PC-3 (cell line): ENCODE data around the gene ADAM23. TPM values are rescaled to one million over a fixed set of nuclear protein-coding genes. Genes with fewer than 3 reads are reported as not detected.

Source experiments
- ATAC-seq: fragments of 200-7000 bp; cut with Tn5 transposase; 2 replicates; pipeline ENCODE4 v1.9.1; 2020; ENCODE audit warnings: mild to moderate bottlenecking, moderate library complexity
- BruUV-seq: library from RNA; stranded (reverse); fragments of 400-500 nt; replicated peaks from 2 replicates; lab custom pipeline; 2021; lab: Mats Ljungman, UMichigan
- CTCF ChIA-PET: fragments of 300-600 bp; sonication (Branson Sonifier 250); formaldehyde crosslinking; loops from one replicate; lab custom pipeline; 2022; ENCODE audit warnings: antibody characterized with exemption; lab: Charles Lee
- POLR2A ChIA-PET: fragments of 300-600 bp; sonication (Branson Sonifier 250); formaldehyde crosslinking; loops from one replicate; lab custom pipeline; 2022; ENCODE audit warnings: antibody characterized with exemption; ENCODE audit not compliant: unreplicated experiment; lab: Charles Lee
- DNase-seq: peaks from one replicate; pipeline ENCODE4 v3.0.0-alpha.2; 2015
- H2AFZ ChIP-seq: fragments of 300-600 bp; sonication (generic); 2 replicates; pipeline ENCODE4 v1.6.0; 2016; ENCODE audit warnings: antibody characterized with exemption, low read length
- H3F3A ChIP-seq: fragments of 300-600 bp; sonication (generic); one replicate; pipeline ENCODE4 v1.6.0; 2017; ENCODE audit warnings: antibody characterized with exemption, low read length, control low read depth, mild to moderate bottlenecking; ENCODE audit not compliant: unreplicated experiment
- H3K27ac ChIP-seq: fragments of 300-600 bp; sonication (generic); 2 replicates; pipeline ENCODE4 v1.5.1; 2016; ENCODE audit warnings: mild to moderate bottlenecking, low read length
- H3K27me3 ChIP-seq: fragments of 300-600 bp; sonication (generic); 2 replicates; pipeline ENCODE4 v1.6.1; 2016; ENCODE audit warnings: low read length, mixed read lengths
- H3K36me3 ChIP-seq: fragments of 300-600 bp; sonication (generic); 2 replicates; pipeline ENCODE4 v1.6.1; 2016; ENCODE audit warnings: low read depth, mixed run types, low read length, mixed read lengths
- H3K4me1 ChIP-seq: fragments of 300-600 bp; sonication (generic); 2 replicates; pipeline ENCODE4 v1.5.1; 2016; ENCODE audit warnings: low read length; ENCODE audit not compliant: insufficient read depth
- H3K4me2 ChIP-seq: fragments of 300-600 bp; sonication (generic); 2 replicates; pipeline ENCODE4 v1.6.0; 2016; ENCODE audit warnings: low read length
- H3K4me3 ChIP-seq: fragments of 300-600 bp; sonication (generic); 2 replicates; pipeline ENCODE4 v1.5.1; 2016; ENCODE audit warnings: mild to moderate bottlenecking, low read length, mixed read lengths
- H3K79me2 ChIP-seq: fragments of 300-600 bp; sonication (generic); 2 replicates; pipeline ENCODE4 v1.6.1; 2017; ENCODE audit warnings: low read length, mixed read lengths
- H3K9ac ChIP-seq: fragments of 300-600 bp; sonication (generic); 2 replicates; pipeline ENCODE4 v1.6.0; 2016; ENCODE audit warnings: mild to moderate bottlenecking, low read length
- H3K9me2 ChIP-seq: fragments of 300-600 bp; sonication (generic); replicated peaks from 2 replicates; pipeline ENCODE4 v1.6.1; 2016; ENCODE audit warnings: mixed run types, low read length, mixed read lengths
- H3K9me3 ChIP-seq: fragments of 300-600 bp; sonication (generic); 2 replicates; pipeline ENCODE4 v1.6.1; 2016; ENCODE audit warnings: low read length, mixed read lengths
- H4K20me1 ChIP-seq: fragments of 300-600 bp; sonication (generic); 2 replicates; pipeline ENCODE4 v1.6.1; 2016; ENCODE audit warnings: low read length, mixed read lengths
- CTCF ChIP-seq: fragments of 300-600 bp; sonication (generic); conservative IDR thresholded peaks from 2 replicates; pipeline ENCODE4 v1.5.1; 2017; ENCODE audit warnings: antibody characterized with exemption, low read depth, mild to moderate bottlenecking, low read length
- EZH2 ChIP-seq: fragments of 300-600 bp; sonication (generic); IDR thresholded peaks from one replicate; pipeline ENCODE4 v1.6.1; 2017; ENCODE audit warnings: antibody characterized with exemption, mild to moderate bottlenecking, low read length; ENCODE audit not compliant: unreplicated experiment
- EZH2phosphoT487 ChIP-seq: fragments of 300-600 bp; sonication (generic); IDR thresholded peaks from 2 replicates; pipeline ENCODE4 v1.6.1; 2018; ENCODE audit warnings: mild to moderate bottlenecking, antibody characterized with exemption, low read length, borderline replicate concordance
- intact Hi-C: fragments of 100-400 bp; cut with micrococcal nuclease; formaldehyde crosslinking; loops from 2 replicates; pipeline ENCODE4 v1.9.0; 2023
- total RNA-seq: library from RNA; depleted of rRNA; stranded (reverse); fragments of >200 nt; gene quantifications from 2 replicates; pipeline ENCODE4 v1.2.3, GENCODE V29; 2014

ADAM23 gene
- total RNA-seq, 1 experiment from 2014 or later, result 0.22 TPM

- Histone ChIP-seq H4K20me1 (no peaks in the 10 kb centered on the region), H3K27me3 (peaks cover 4% of the 10 kb centered on the region; the same call in 1 of the 2 replicates), H3K36me3 (no peaks in the 10 kb centered on the region), H3K4me1 (no peaks in the 10 kb centered on the region), H3K4me2 (no peak overlapping the region), H3F3A (no peaks in the 10 kb centered on the region), H3K4me3 (no peak overlapping the region), H3K9me3 (no peaks in the 10 kb centered on the region), H3K27ac (no peak overlapping the region), H3K79me2 (no peaks in the 10 kb centered on the region), H2AFZ (no peak overlapping the region), H3K9ac (no peak overlapping the region), H3K9me2 (no peaks in the 10 kb centered on the region)
- TF ChIP-seq CTCF, result no peak
- no peak for TF ChIP-seq EZH2phosphoT487
- TF ChIP-seq EZH2, result no peak
- CTCF ChIA-PET, result no interaction called here
- no TSS peak for BruUV-seq
- no peak for DNase-seq
- ATAC-seq, result no peak
- intact Hi-C loops, result no loop called here
- POLR2A ChIA-PET, result no interaction called here
These were observed 8.9 kb downstream of the ADAM23 start for GRCh38 chr2:206452242-206452641.

GRCh38 chr2:206452750-206453149 lies 9.4 kb downstream of the ADAM23 start:
- Histone ChIP-seq H3K9ac (no peak overlapping the region), H4K20me1 (no peaks in the 10 kb centered on the region), H3K4me1 (no peaks in the 10 kb centered on the region), H3K4me3 (no peak overlapping the region), H3F3A (no peaks in the 10 kb centered on the region), H3K4me2 (no peak overlapping the region), H3K79me2 (no peaks in the 10 kb centered on the region), H3K9me3 (no peaks in the 10 kb centered on the region), H3K36me3 (no peaks in the 10 kb centered on the region), H3K27ac (no peak overlapping the region), H2AFZ (no peak overlapping the region), H3K9me2 (no peaks in the 10 kb centered on the region), H3K27me3 (peaks cover 4% of the 10 kb centered on the region; the same call in 1 of the 2 replicates)
- BruUV-seq, result no TSS peak
- intact Hi-C loops, result no loop called here
- ATAC-seq, result no peak
- no peak for TF ChIP-seq CTCF
- no peak for TF ChIP-seq EZH2phosphoT487
- TF ChIP-seq EZH2, result no peak
- ChIA-PET CTCF (no interaction called here), POLR2A (no interaction called here)
- peak; percentile 16 for DNase-seq

GRCh38 chr2:206456078-206456754 lies 12.9 kb downstream of the ADAM23 start:
- TF ChIP-seq EZH2 (no peak), CTCF (no peak)
- Histone ChIP-seq H2AFZ (no peak overlapping the region), H3K27ac (no peak overlapping the region), H3K9me3 (no peaks in the 10 kb centered on the region), H4K20me1 (no peaks in the 10 kb centered on the region), H3K4me2 (no peak overlapping the region), H3K79me2 (no peaks in the 10 kb centered on the region), H3K36me3 (no peaks in the 10 kb centered on the region), H3K4me3 (no peak overlapping the region), H3K4me1 (no peaks in the 10 kb centered on the region), H3K27me3 (peaks cover 20% of the 10 kb centered on the region), H3K9me2 (no peaks in the 10 kb centered on the region), H3F3A (no peaks in the 10 kb centered on the region), H3K9ac (no peak overlapping the region)
- DNase-seq, result no peak
- ATAC-seq, result no peak
- no TSS peak for BruUV-seq
- ChIA-PET POLR2A (no interaction called here), CTCF (no interaction called here)
- intact Hi-C loops, result no loop called here
